OCI-LY1 (cell line): ENCODE data around the gene LYL1.
A peak's percentile ranks its signal among the peaks of the same experiment; 100 is the strongest.

Experiments
- H2AFZ ChIP-seq: fragments of 200-600 bp; sonication (generic), shearing (Covaris generic); 2 replicates; pipeline ENCODE4 v1.6.0; 2014; ENCODE audit warnings: antibody characterized with exemption, mild to moderate bottlenecking, low read length
- H3F3A ChIP-seq: fragments of 200-600 bp; sonication (generic), shearing (Covaris generic); 2 replicates; pipeline ENCODE4 v1.6.0; 2014; ENCODE audit warnings: mild to moderate bottlenecking, antibody characterized with exemption, low read length, moderate library complexity; ENCODE audit not compliant: insufficient read depth
- H3K27ac ChIP-seq: fragments of 200-600 bp; sonication (generic); 2 replicates; pipeline ENCODE4 v1.5.1; 2014; ENCODE audit warnings: low read length, mixed run types, mild to moderate bottlenecking, low read depth; ENCODE audit not compliant: poor library complexity, severe bottlenecking
- H3K27me3 ChIP-seq: fragments of 200-600 bp; sonication (generic); 2 replicates; pipeline ENCODE4 v1.6.0; 2014; ENCODE audit warnings: antibody characterized with exemption, mild to moderate bottlenecking, low read length, moderate library complexity; ENCODE audit not compliant: insufficient read depth
- H3K36me3 ChIP-seq: fragments of 200-600 bp; sonication (generic); 2 replicates; pipeline ENCODE4 v1.6.1; 2014; ENCODE audit warnings: mild to moderate bottlenecking, antibody characterized with exemption, low read length, moderate library complexity, mixed read lengths; ENCODE audit not compliant: insufficient read depth
- H3K4me1 ChIP-seq: fragments of 200-600 bp; sonication (generic); 2 replicates; pipeline ENCODE4 v1.5.1; 2014; ENCODE audit warnings: mild to moderate bottlenecking, low read length, moderate library complexity; ENCODE audit not compliant: insufficient read depth, severe bottlenecking
- H3K4me2 ChIP-seq: fragments of 200-600 bp; sonication (generic), shearing (Covaris generic); 2 replicates; pipeline ENCODE4 v1.6.1; 2014; ENCODE audit warnings: low read length
- H3K4me3 ChIP-seq: fragments of 200-600 bp; sonication (generic); 2 replicates; pipeline ENCODE4 v1.5.1; 2014; ENCODE audit warnings: low read length, low read depth, mild to moderate bottlenecking, mixed read lengths; ENCODE audit not compliant: poor library complexity, severe bottlenecking
- H3K79me2 ChIP-seq: fragments of 200-600 bp; shearing (Covaris generic); 2 replicates; pipeline ENCODE4 v1.6.1; 2016; ENCODE audit warnings: mixed run types, low read length, mixed read lengths; ENCODE audit not compliant: insufficient read depth
- H3K9ac ChIP-seq: fragments of 200-600 bp; sonication (generic), shearing (Covaris generic); 2 replicates; pipeline ENCODE4 v1.6.1; 2014; ENCODE audit warnings: mild to moderate bottlenecking, low read length, mixed read lengths
- H3K9me2 ChIP-seq: fragments of 200-600 bp; sonication (generic), shearing (Covaris generic); 2 replicates; pipeline ENCODE4 v1.6.1; 2014; ENCODE audit warnings: low read depth, mild to moderate bottlenecking, low read length, mixed read lengths
- H3K9me3 ChIP-seq: fragments of 200-600 bp; shearing (Covaris generic); 2 replicates; pipeline ENCODE4 v1.6.1; 2014; ENCODE audit warnings: low read length, mixed read lengths
- H4K20me1 ChIP-seq: fragments of 200-600 bp; sonication (generic), shearing (Covaris generic); 2 replicates; pipeline ENCODE4 v1.6.0; 2016; ENCODE audit warnings: mild to moderate bottlenecking, low read length; ENCODE audit not compliant: insufficient read depth
- EZH2 ChIP-seq: fragments of 200-600 bp; sonication (generic), shearing (Covaris generic); IDR thresholded peaks from 2 replicates; pipeline ENCODE4 v1.8.0; 2017; ENCODE audit warnings: borderline replicate concordance, mixed run types, mild to moderate bottlenecking, antibody characterized with exemption, low read length, moderate library complexity, mixed read lengths
- TF ChIP-seq, protein P1 (sequence below): fragments of 200-600 bp; sonication (generic), shearing (Covaris generic); IDR thresholded peaks from 2 replicates; pipeline ENCODE4 v1.5.1; 2017; ENCODE audit warnings: mild to moderate bottlenecking, antibody characterized with exemption, low read length, moderate library complexity, mixed read lengths

The LYL1 gene

DNA sequence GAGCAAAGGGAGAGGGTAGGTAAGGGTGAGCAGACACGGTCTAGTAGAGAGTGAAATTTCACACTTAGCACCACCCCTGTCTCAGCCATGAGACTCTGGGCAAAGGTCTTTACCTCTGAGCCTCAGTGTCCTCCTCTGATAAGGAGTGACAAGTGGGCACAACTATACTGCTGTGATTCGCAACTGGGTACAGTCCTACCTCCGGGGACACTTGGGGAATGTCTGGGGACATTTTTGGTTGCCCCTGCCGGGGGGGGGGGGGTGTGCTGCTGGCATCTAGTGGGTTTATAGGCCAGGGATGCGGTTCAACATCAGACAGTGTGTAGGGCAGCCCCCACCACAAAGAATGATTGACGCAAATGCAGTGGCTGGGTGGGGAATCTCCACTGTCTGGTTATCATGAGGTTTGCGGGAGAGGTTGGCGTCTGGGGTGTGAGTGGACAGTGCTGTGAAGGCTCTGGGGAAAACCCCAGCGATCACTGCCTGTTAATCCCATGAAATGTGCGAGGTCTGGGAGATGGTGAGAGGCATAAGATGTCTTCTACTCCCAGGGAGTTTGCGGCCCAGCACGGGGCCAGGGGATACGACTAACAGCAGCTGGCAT, 19.7 kb upstream of the LYL1 start:
- H2AFZ ChIP-seq = no peak overlapping the region
- H3K9ac ChIP-seq = no peak overlapping the region
- no peak overlapping the region for H3K4me2 ChIP-seq
- H3F3A ChIP-seq = no peaks in the 10 kb centered on the region
- H3K27ac ChIP-seq = no peak overlapping the region
- H4K20me1 ChIP-seq = no peaks in the 10 kb centered on the region
- TF ChIP-seq, protein P1, sequence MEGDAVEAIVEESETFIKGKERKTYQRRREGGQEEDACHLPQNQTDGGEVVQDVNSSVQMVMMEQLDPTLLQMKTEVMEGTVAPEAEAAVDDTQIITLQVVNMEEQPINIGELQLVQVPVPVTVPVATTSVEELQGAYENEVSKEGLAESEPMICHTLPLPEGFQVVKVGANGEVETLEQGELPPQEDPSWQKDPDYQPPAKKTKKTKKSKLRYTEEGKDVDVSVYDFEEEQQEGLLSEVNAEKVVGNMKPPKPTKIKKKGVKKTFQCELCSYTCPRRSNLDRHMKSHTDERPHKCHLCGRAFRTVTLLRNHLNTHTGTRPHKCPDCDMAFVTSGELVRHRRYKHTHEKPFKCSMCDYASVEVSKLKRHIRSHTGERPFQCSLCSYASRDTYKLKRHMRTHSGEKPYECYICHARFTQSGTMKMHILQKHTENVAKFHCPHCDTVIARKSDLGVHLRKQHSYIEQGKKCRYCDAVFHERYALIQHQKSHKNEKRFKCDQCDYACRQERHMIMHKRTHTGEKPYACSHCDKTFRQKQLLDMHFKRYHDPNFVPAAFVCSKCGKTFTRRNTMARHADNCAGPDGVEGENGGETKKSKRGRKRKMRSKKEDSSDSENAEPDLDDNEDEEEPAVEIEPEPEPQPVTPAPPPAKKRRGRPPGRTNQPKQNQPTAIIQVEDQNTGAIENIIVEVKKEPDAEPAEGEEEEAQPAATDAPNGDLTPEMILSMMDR = no peak
- no peak for TF ChIP-seq EZH2
- H3K9me3 ChIP-seq = no peaks in the 10 kb centered on the region
- H3K4me3 ChIP-seq = no peak overlapping the region
- peaks cover 50% of the 10 kb centered on the region for H3K79me2 ChIP-seq
- no peaks in the 10 kb centered on the region for H3K27me3 ChIP-seq
- H3K9me2 ChIP-seq = no peaks in the 10 kb centered on the region
- H3K4me1 ChIP-seq = peaks cover 36% of the 10 kb centered on the region
- peaks cover 33% of the 10 kb centered on the region; the same call in 1 of the 2 replicates for H3K36me3 ChIP-seq

GRCh38 chr19:13121551-13122274, 19.1 kb upstream of the LYL1 start:
- peaks cover 4% of the 10 kb centered on the region; the same call in 1 of the 2 replicates for H3F3A ChIP-seq
- no peaks in the 10 kb centered on the region for H4K20me1 ChIP-seq
- peaks cover 33% of the 10 kb centered on the region; the same call in 1 of the 2 replicates for H3K36me3 ChIP-seq
- H3K9me2 ChIP-seq = no peaks in the 10 kb centered on the region
- no peak overlapping the region; the same call in 1 of the 2 replicates for H3K4me2 ChIP-seq
- no peak overlapping the region for H2AFZ ChIP-seq
- H3K27ac ChIP-seq = no peak overlapping the region
- peaks cover 39% of the 10 kb centered on the region for H3K4me1 ChIP-seq
- peaks cover 45% of the 10 kb centered on the region for H3K79me2 ChIP-seq
- H3K9ac ChIP-seq = no peak overlapping the region
- H3K27me3 ChIP-seq = no peaks in the 10 kb centered on the region
- no peak overlapping the region for H3K4me3 ChIP-seq
- TF ChIP-seq EZH2 = no peak
- TF ChIP-seq, protein P1 = no peak
- no peaks in the 10 kb centered on the region for H3K9me3 ChIP-seq

GRCh38 chr19:13120817-13121216, 18.2 kb upstream of the LYL1 start:
- H2AFZ ChIP-seq = no peak overlapping the region
- H3K4me3 ChIP-seq = no peak overlapping the region

More at GRCh38 chr19:13120817-13121216, 18.2 kb upstream of the LYL1 start:
- Histone ChIP-seq H3K27ac (no peak overlapping the region), H3K4me1 (peaks cover 43% of the 10 kb centered on the region), H3K9ac (no peak overlapping the region; the same call in 1 of the 2 replicates), H3K79me2 (peaks cover 44% of the 10 kb centered on the region), H3K4me2 (peak overlapping the region; percentile 80; the same call in 1 of the 2 replicates), H3F3A (peaks cover 4% of the 10 kb centered on the region; the same call in 1 of the 2 replicates), H3K27me3 (no peaks in the 10 kb centered on the region), H3K36me3 (peaks cover 29% of the 10 kb centered on the region; the same call in 1 of the 2 replicates), H3K9me2 (no peaks in the 10 kb centered on the region), H3K9me3 (no peaks in the 10 kb centered on the region), H4K20me1 (no peaks in the 10 kb centered on the region)
- TF ChIP-seq, protein P1 = no peak
- TF ChIP-seq EZH2 = no peak
